Esophagus squamous epithelium (tissue), 4 donors: Measurements from ENCODE around the gene HOXC5.

Experiments
- CTCF ChIP-seq, 6 experiments: fragments of 450-650 bp in 4 of 6; fragments of 200-600 bp in 2 of 6; sonication (generic) in 2 of 6; IDR thresholded peaks; one replicate each; pipeline ENCODE4 v1.5.1; 2016 to 2019; ENCODE audit warnings: antibody characterized with exemption in 6 of 6, mild to moderate bottlenecking in 4 of 6, moderate library complexity in 4 of 6
- POLR2A ChIP-seq, 4 donors: fragments of 450-650 bp; IDR thresholded peaks; one replicate each; pipeline ENCODE4 v1.6.1; 2017; ENCODE audit warnings: antibody characterized with exemption in 4 of 4, mild to moderate bottlenecking in 4 of 4, moderate library complexity in 3 of 4

- no peak for TF ChIP-seq CTCF (IDR thresholded peaks at IDR 0.05)
- TF ChIP-seq POLR2A (IDR thresholded peaks at IDR 0.05) = no peak
Observed at GRCh38 chr12:53994264-53995001, 38.4 kb upstream of the HOXC5 start.
